ENCODE results near the gene KIF21A. TPM values are rescaled to one million over a fixed set of nuclear protein-coding genes. Genes with fewer than 3 reads are reported as not detected.
"Not testable (repeated sequence)": the region's sequence is repeated elsewhere in the genome, so short reads cannot be mapped to it uniquely, and the experiment has no call there.

KIF21A gene
- total RNA-seq, 1 experiment from 2014 or later: 29.1 TPM

GRCh38 chr12:39296496-39296895 is 146.4 kb downstream of the KIF21A start:
- H2AFZ ChIP-seq (ENCODE audit: low read depth, low read length, poor library complexity, severe bottlenecking): no peak overlapping the region
- no peak overlapping the region for H3K9ac ChIP-seq (ENCODE audit: low read length)
- H3K27me3 ChIP-seq (ENCODE audit: insufficient read depth, low read length): no peaks in the 10 kb centered on the region
- ChIA-PET RAD21 (ENCODE audit: low non-redundant PET in 1 of 2, low total read pairs in 2 of 2, uncharacterized antibody in 2 of 2, unreplicated experiment in 2 of 2) (no interaction called here), CTCF (no interaction called here), POLR2A (no interaction called here)
- no peaks in the 10 kb centered on the region for H3K79me2 ChIP-seq (ENCODE audit: insufficient read depth, low read length)
- DNase-seq (ENCODE audit: low read depth, low spot score) (no peak), ATAC-seq (no peak)
- H3K36me3 ChIP-seq (ENCODE audit: control insufficient read depth in 1 of 2, insufficient read depth in 2 of 2, low read length in 2 of 2): no peaks in the 10 kb centered on the region
- no peaks in the 10 kb centered on the region for H3K9me3 ChIP-seq (ENCODE audit: control insufficient read depth in 1 of 2, insufficient read depth in 1 of 2, low read depth in 1 of 2, low read length in 2 of 2)
- no TSS peak for BruUV-seq (replicated peaks)
- no peak overlapping the region for H3K4me3 ChIP-seq (replicated peaks in 1 of 2; ENCODE audit: low read depth in 1 of 2, low read length in 2 of 2)
- no peak overlapping the region for H3K4me2 ChIP-seq (ENCODE audit: low read length)
- TF ChIP-seq ATF3 (IDR thresholded peaks at IDR 0.05) (no peak), EGR1 (IDR thresholded peaks at IDR 0.05; ENCODE audit: low read depth) (no peak), CEBPB (IDR thresholded peaks at IDR 0.05; ENCODE audit: low read depth) (no peak), ZNF274 (IDR thresholded peaks at IDR 0.05; ENCODE audit: low read depth, low read length) (no peak), FOSL1 (IDR thresholded peaks at IDR 0.05; ENCODE audit: low read depth) (no peak), CTCF (IDR thresholded peaks at IDR 0.05 in 2 of 3, conservative IDR thresholded peaks at IDR 0.05 in 1 of 3; ENCODE audit: borderline replicate concordance in 1 of 3, insufficient read depth in 1 of 3, low read depth in 2 of 3, low read length in 2 of 3) (no peak), EZH2phosphoT487 (IDR thresholded peaks at IDR 0.05; ENCODE audit: borderline replicate concordance) (no peak), POLR2A (IDR thresholded peaks at IDR 0.05; ENCODE audit: borderline replicate concordance, extremely low read depth, insufficient read depth, insufficient read length) (no peak), POLR2AphosphoS5 (IDR thresholded peaks at IDR 0.05; ENCODE audit: low read depth, low read length) (no peak), YY1 (IDR thresholded peaks at IDR 0.05; ENCODE audit: extremely low read depth, insufficient replicate concordance, low read depth, low read length) (no peak), RAD21 (IDR thresholded peaks at IDR 0.05; ENCODE audit: low read depth) (no peak), SIN3A (IDR thresholded peaks at IDR 0.05; ENCODE audit: low read depth) (no peak), ELF1 (IDR thresholded peaks at IDR 0.05; ENCODE audit: borderline replicate concordance, low read depth) (no peak), REST (IDR thresholded peaks at IDR 0.05; ENCODE audit: low read depth) (no peak), ZFX (IDR thresholded peaks at IDR 0.05) (no peak), SRF (IDR thresholded peaks at IDR 0.05; ENCODE audit: low read depth) (no peak)
- TF ChIP-seq, protein P1, sequence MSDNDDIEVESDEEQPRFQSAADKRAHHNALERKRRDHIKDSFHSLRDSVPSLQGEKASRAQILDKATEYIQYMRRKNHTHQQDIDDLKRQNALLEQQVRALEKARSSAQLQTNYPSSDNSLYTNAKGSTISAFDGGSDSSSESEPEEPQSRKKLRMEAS (IDR thresholded peaks at IDR 0.05): no peak
- H4K20me1 ChIP-seq (ENCODE audit: insufficient read depth): no peaks in the 10 kb centered on the region
- H3K9me2 ChIP-seq (ENCODE audit: insufficient read depth): no peaks in the 10 kb centered on the region
- no peak overlapping the region for H3K27ac ChIP-seq (ENCODE audit: low read depth, low read length)
- no peaks in the 10 kb centered on the region for H3K4me1 ChIP-seq (ENCODE audit: control insufficient read depth in 1 of 2, insufficient read depth in 2 of 2, low read length in 2 of 2)
- intact Hi-C loops (cut with micrococcal nuclease): no loop called here

GRCh38 chr12:39295593-39295992 is 147.3 kb downstream of the KIF21A start:
- POLR2A ChIA-PET; H3K9ac ChIP-seq (ENCODE audit: low read length); H3K9me2 ChIP-seq (ENCODE audit: insufficient read depth); ATAC-seq; BruUV-seq (replicated peaks); DNase-seq (ENCODE audit: low read depth, low spot score); intact Hi-C loops (cut with micrococcal nuclease); H3K36me3 ChIP-seq (ENCODE audit: control insufficient read depth in 1 of 2, insufficient read depth in 2 of 2, low read length in 2 of 2); H3K9me3 ChIP-seq (ENCODE audit: control insufficient read depth in 1 of 2, insufficient read depth in 1 of 2, low read depth in 1 of 2, low read length in 2 of 2); H3K4me1 ChIP-seq (ENCODE audit: control insufficient read depth in 1 of 2, insufficient read depth in 2 of 2, low read length in 2 of 2); H3K79me2 ChIP-seq (ENCODE audit: insufficient read depth, low read length); H3K4me2 ChIP-seq (ENCODE audit: low read length); H3K27ac ChIP-seq (ENCODE audit: low read depth, low read length); CTCF ChIA-PET; H3K4me3 ChIP-seq (replicated peaks in 1 of 2; ENCODE audit: low read depth in 1 of 2, low read length in 2 of 2); RAD21 ChIA-PET (ENCODE audit: low non-redundant PET in 1 of 2, low total read pairs in 2 of 2, uncharacterized antibody in 2 of 2, unreplicated experiment in 2 of 2); H2AFZ ChIP-seq (ENCODE audit: low read depth, low read length, poor library complexity, severe bottlenecking); H4K20me1 ChIP-seq (ENCODE audit: insufficient read depth); H3K27me3 ChIP-seq (ENCODE audit: insufficient read depth, low read length): not testable (repeated sequence)

All from HCT116 (cell line).